Effector CD8-positive, alpha-beta T cell (primary cell): ENCODE results near the gene PCDHA11.
"Not testable (repeated sequence)": the region's sequence is repeated elsewhere in the genome, so short reads cannot be mapped to it uniquely, and the experiment has no call there.

Experiments used
- DNase-seq: peaks from one replicate; lab custom pipeline; 2025; lab: John Stamatoyannopoulos, UW

Gene PCDHA11

GRCh38 chr5:140848139-140849102 lies 20.3 kb upstream of the PCDHA11 start, which contains the start of gene PCDHA9:
Gene PCDHA9 (plus strand): TSS chr5:140848382. CDS start chr5:140848496, 114 bp downstream.
- DNase-seq: not testable (repeated sequence)

- not testable (repeated sequence) for DNase-seq
Observed at GRCh38 chr5:140849831-140850634, 18.7 kb upstream of the PCDHA11 start.

- no peak for DNase-seq
Observed at GRCh38 chr5:140855772-140856674, 12.7 kb upstream of the PCDHA11 start, which contains the start of gene PCDHA10. Gene PCDHA10 (plus strand): TSS chr5:140855897. CDS start chr5:140856049, 152 bp downstream.

- DNase-seq: no peak
Observed at GRCh38 chr5:140857177-140857986, 11.4 kb upstream of the PCDHA11 start.

GRCh38 chr5:140857987-140858240 lies 10.8 kb upstream of the PCDHA11 start:
- no peak for DNase-seq

- no peak for DNase-seq
Observed at GRCh38 chr5:140862441-140863295, 6.1 kb upstream of the PCDHA11 start.

- DNase-seq: no peak
Observed at GRCh38 chr5:140869555-140869886, 764 bp downstream of the PCDHA11 start.

- DNase-seq: no peak
Observed at GRCh38 chr5:140870221-140871201, 1.8 kb downstream of the PCDHA11 start.

- no peak for DNase-seq
Observed at GRCh38 chr5:140875085-140876065, 6.6 kb downstream of the PCDHA11 start, which contains the start of gene PCDHA12. Gene PCDHA12 (plus strand): TSS chr5:140875308. CDS start chr5:140875473, 165 bp downstream.

- not testable (repeated sequence) for DNase-seq
Observed at GRCh38 chr5:140876541-140877261, 7.9 kb downstream of the PCDHA11 start.

- DNase-seq: no peak
Observed at GRCh38 chr5:140877262-140877581, 8.5 kb downstream of the PCDHA11 start.

GRCh38 chr5:140881889-140882590 lies 13.3 kb downstream of the PCDHA11 start, which contains the start of gene PCDHA13:
Gene PCDHA13 (plus strand): TSS chr5:140882124. CDS start chr5:140882269, 145 bp downstream.
- DNase-seq: no peak

- no peak for DNase-seq
Observed at GRCh38 chr5:140882591-140882899, 13.8 kb downstream of the PCDHA11 start.

GRCh38 chr5:140883373-140883772 lies 14.6 kb downstream of the PCDHA11 start:
- no peak for DNase-seq

GRCh38 chr5:140883927-140884697 lies 15.4 kb downstream of the PCDHA11 start:
- DNase-seq: no peak
